ENCODE measurements around the gene SERPINB6.

DNA sequence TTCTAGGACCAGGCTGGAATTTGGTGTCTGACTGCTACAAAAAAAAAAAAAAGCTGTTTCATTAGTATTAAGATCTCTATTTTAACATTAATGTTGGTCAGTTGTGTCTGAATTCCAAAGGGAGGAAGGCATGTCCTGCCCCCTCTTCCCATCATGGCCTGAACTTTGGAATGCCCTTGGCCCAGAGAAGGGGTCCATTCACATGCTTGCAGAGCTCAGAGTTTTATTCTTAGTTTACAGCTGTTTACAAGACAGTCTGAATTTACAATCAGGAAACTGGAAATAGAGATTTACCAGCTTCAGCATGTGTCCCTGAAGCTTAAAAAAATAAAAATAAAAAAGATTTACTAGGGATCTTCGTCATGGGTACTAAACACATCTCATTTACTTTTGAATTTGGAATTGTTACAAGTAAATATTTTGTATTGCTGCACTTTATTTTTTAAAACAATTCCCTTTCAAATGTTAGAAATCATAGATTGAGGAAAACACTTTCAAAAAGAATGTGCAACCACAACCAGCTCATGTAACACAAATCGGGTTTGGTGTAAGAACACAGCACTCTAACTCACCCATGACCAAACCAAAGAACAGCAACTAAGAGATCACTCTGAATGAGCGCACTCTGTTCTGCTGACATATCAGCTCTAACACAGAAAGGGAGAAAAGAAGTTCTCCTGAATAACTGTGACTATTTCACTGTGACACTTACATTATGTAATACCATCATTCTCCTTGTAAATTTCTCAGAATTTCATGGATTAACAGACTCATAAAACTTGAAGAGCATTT lies 6.6 kb upstream of the SERPINB6 start:
- TF ChIP-seq POLR2A (IDR thresholded peaks at IDR 0.05), result no peak
- TF ChIP-seq, protein P1, sequence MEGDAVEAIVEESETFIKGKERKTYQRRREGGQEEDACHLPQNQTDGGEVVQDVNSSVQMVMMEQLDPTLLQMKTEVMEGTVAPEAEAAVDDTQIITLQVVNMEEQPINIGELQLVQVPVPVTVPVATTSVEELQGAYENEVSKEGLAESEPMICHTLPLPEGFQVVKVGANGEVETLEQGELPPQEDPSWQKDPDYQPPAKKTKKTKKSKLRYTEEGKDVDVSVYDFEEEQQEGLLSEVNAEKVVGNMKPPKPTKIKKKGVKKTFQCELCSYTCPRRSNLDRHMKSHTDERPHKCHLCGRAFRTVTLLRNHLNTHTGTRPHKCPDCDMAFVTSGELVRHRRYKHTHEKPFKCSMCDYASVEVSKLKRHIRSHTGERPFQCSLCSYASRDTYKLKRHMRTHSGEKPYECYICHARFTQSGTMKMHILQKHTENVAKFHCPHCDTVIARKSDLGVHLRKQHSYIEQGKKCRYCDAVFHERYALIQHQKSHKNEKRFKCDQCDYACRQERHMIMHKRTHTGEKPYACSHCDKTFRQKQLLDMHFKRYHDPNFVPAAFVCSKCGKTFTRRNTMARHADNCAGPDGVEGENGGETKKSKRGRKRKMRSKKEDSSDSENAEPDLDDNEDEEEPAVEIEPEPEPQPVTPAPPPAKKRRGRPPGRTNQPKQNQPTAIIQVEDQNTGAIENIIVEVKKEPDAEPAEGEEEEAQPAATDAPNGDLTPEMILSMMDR (IDR thresholded peaks at IDR 0.05), result no peak
- no peak for TF ChIP-seq EP300 (IDR thresholded peaks at IDR 0.05)

Measured in stomach (tissue), 4 donors.